ENCODE results near the gene PRSS27.

GRCh38 chr16:2768403-2769089, 48.5 kb upstream of the PRSS27 start:
- TF ChIP-seq, protein P1, sequence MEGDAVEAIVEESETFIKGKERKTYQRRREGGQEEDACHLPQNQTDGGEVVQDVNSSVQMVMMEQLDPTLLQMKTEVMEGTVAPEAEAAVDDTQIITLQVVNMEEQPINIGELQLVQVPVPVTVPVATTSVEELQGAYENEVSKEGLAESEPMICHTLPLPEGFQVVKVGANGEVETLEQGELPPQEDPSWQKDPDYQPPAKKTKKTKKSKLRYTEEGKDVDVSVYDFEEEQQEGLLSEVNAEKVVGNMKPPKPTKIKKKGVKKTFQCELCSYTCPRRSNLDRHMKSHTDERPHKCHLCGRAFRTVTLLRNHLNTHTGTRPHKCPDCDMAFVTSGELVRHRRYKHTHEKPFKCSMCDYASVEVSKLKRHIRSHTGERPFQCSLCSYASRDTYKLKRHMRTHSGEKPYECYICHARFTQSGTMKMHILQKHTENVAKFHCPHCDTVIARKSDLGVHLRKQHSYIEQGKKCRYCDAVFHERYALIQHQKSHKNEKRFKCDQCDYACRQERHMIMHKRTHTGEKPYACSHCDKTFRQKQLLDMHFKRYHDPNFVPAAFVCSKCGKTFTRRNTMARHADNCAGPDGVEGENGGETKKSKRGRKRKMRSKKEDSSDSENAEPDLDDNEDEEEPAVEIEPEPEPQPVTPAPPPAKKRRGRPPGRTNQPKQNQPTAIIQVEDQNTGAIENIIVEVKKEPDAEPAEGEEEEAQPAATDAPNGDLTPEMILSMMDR (IDR thresholded peaks at IDR 0.05) = no peak
- TF ChIP-seq EP300 (IDR thresholded peaks at IDR 0.05) = peak in 1 of 2 donors; percentile 34
